WTC11 (cell line): ENCODE results near the gene AGL. TPM values are rescaled to one million over a fixed set of nuclear protein-coding genes. Genes with fewer than 3 reads are reported as not detected.

Experiments used
- ATAC-seq: fragments of 200-7000 bp; cut with Tn5 transposase; 2 replicates; pipeline ENCODE4 v1.10.0; 2021; ENCODE audit warnings: mild to moderate bottlenecking, moderate library complexity
- CTCF ChIA-PET: fragments of 300-600 bp; sonication (Branson Sonifier 250); formaldehyde crosslinking; loops from one replicate; lab custom pipeline; 2021; ENCODE audit warnings: antibody characterized with exemption; lab: Charles Lee
- POLR2A ChIA-PET: fragments of 350-600 bp; sonication (Branson Sonifier 250); formaldehyde crosslinking; loops from one replicate; lab custom pipeline; 2021; ENCODE audit warnings: antibody characterized with exemption; lab: Charles Lee
- DNase-seq: peaks from one replicate; pipeline ENCODE4 v3.0.0; 2021; ENCODE audit warnings: low spot score
- H3K27ac Mint-ChIP-seq: 2 replicates; pipeline ENCODE4 v1.8.0; 2021; ENCODE audit warnings: mixed read lengths
- H3K27me3 Mint-ChIP-seq: 2 replicates; pipeline ENCODE4 v1.8.0; 2021; ENCODE audit warnings: low read depth, mild to moderate bottlenecking, moderate library complexity, mixed read lengths
- H3K36me3 Mint-ChIP-seq: 2 replicates; pipeline ENCODE4 v1.8.0; 2021; ENCODE audit warnings: mixed read lengths
- H3K4me1 Mint-ChIP-seq: 2 replicates; pipeline ENCODE4 v1.8.0; 2022; ENCODE audit warnings: mixed read lengths
- H3K4me3 Mint-ChIP-seq: 2 replicates; pipeline ENCODE4 v1.8.0; 2021; ENCODE audit warnings: mild to moderate bottlenecking, moderate library complexity, mixed read lengths
- H3K9me3 Mint-ChIP-seq: 2 replicates; pipeline ENCODE4 v1.8.0; 2021; ENCODE audit warnings: mixed read lengths
- ARID4B ChIP-seq: sonication (generic); formaldehyde crosslinking; IDR thresholded peaks from 2 replicates; pipeline ENCODE4 v1.8.0; 2023; ENCODE audit warnings: missing genetic modification reagents, mild to moderate bottlenecking, borderline replicate concordance
- ATF6 ChIP-seq: sonication (generic); formaldehyde crosslinking; IDR thresholded peaks from 2 replicates; pipeline ENCODE4 v1.8.1; 2023; ENCODE audit warnings: mild to moderate bottlenecking, missing genetic modification reagents
- CBFB ChIP-seq: sonication (generic); formaldehyde crosslinking; IDR thresholded peaks from 2 replicates; pipeline ENCODE4 v1.8.1; 2022; ENCODE audit warnings: mild to moderate bottlenecking, low read depth, missing genetic modification reagents
- ELF4 ChIP-seq: sonication (generic); formaldehyde crosslinking; IDR thresholded peaks from 2 replicates; pipeline ENCODE4 v1.8.1; 2022; ENCODE audit warnings: low read depth, mild to moderate bottlenecking, moderate library complexity, missing genetic modification reagents
- ESRRA ChIP-seq: sonication (generic); formaldehyde crosslinking; IDR thresholded peaks from 2 replicates; pipeline ENCODE4 v1.8.1; 2022; ENCODE audit warnings: mild to moderate bottlenecking, missing genetic modification reagents, borderline replicate concordance
- FOXJ3 ChIP-seq: sonication (generic); formaldehyde crosslinking; IDR thresholded peaks from 2 replicates; pipeline ENCODE4 v1.9.0; 2021; ENCODE audit warnings: missing genetic modification reagents, mild to moderate bottlenecking, borderline replicate concordance
- JAZF1 ChIP-seq: fragments of 250-450 bp; sonication (Bioruptor Pico); IDR thresholded peaks from 2 replicates; pipeline ENCODE4 v1.9.0; 2021; ENCODE audit warnings: moderate library complexity, mild to moderate bottlenecking, inconsistent platforms
- NR1H2 ChIP-seq: sonication (generic); formaldehyde crosslinking; IDR thresholded peaks from 2 replicates; pipeline ENCODE4 v1.9.0; 2021; ENCODE audit warnings: mild to moderate bottlenecking, moderate library complexity, missing genetic modification reagents
- NR2C2 ChIP-seq: sonication (generic); formaldehyde crosslinking; IDR thresholded peaks from 2 replicates; pipeline ENCODE4 v1.8.0; 2022; ENCODE audit warnings: mild to moderate bottlenecking, missing genetic modification reagents
- RELA ChIP-seq: sonication (generic); formaldehyde crosslinking; IDR thresholded peaks from 2 replicates; pipeline ENCODE4 v1.8.1; 2022; ENCODE audit warnings: missing genetic modification reagents, mild to moderate bottlenecking, borderline replicate concordance
- SMAD3 ChIP-seq: sonication (generic); formaldehyde crosslinking; IDR thresholded peaks from 2 replicates; pipeline ENCODE4 v1.8.0; 2022; ENCODE audit warnings: missing genetic modification reagents, mild to moderate bottlenecking, borderline replicate concordance
- TCF7 ChIP-seq: sonication (generic); formaldehyde crosslinking; IDR thresholded peaks from 2 replicates; pipeline ENCODE4 v1.8.0; 2022; ENCODE audit warnings: mild to moderate bottlenecking, low read depth, missing genetic modification reagents, moderate library complexity
- TP53 ChIP-seq: sonication (generic); formaldehyde crosslinking; IDR thresholded peaks from 2 replicates; pipeline ENCODE4 v1.8.1; 2023; ENCODE audit warnings: mild to moderate bottlenecking, missing genetic modification reagents
- USF1 ChIP-seq: sonication (generic); formaldehyde crosslinking; IDR thresholded peaks from 2 replicates; pipeline ENCODE4 v1.8.0; 2022; ENCODE audit warnings: mild to moderate bottlenecking, missing genetic modification reagents
- ZBTB21 ChIP-seq: sonication (generic); formaldehyde crosslinking; IDR thresholded peaks from 2 replicates; pipeline ENCODE4 v1.8.1; 2023; ENCODE audit warnings: mild to moderate bottlenecking, missing genetic modification reagents, borderline replicate concordance
- ZNF121 ChIP-seq: sonication (generic); formaldehyde crosslinking; IDR thresholded peaks from 2 replicates; pipeline ENCODE4 v1.8.0; 2023; ENCODE audit warnings: missing genetic modification reagents
- ZNF219 ChIP-seq: sonication (generic); formaldehyde crosslinking; IDR thresholded peaks from 2 replicates; pipeline ENCODE4 v1.8.0; 2023; ENCODE audit warnings: missing genetic modification reagents, mild to moderate bottlenecking, borderline replicate concordance
- ZNF263 ChIP-seq: sonication (generic); formaldehyde crosslinking; IDR thresholded peaks from 2 replicates; pipeline ENCODE4 v1.8.1; 2022; ENCODE audit warnings: low read depth, mild to moderate bottlenecking, moderate library complexity, missing genetic modification reagents
- ZNF317 ChIP-seq: sonication (generic); formaldehyde crosslinking; IDR thresholded peaks from 2 replicates; pipeline ENCODE4 v1.8.1; 2023; ENCODE audit warnings: low read depth, mild to moderate bottlenecking, moderate library complexity, missing genetic modification reagents, borderline replicate concordance
- total RNA-seq: library from RNA; stranded (reverse); gene quantifications from 3 replicates; pipeline ENCODE4 v1.2.3, GENCODE V29; 2021
- TF ChIP-seq, protein P1 (sequence below): fragments of 250-450 bp; sonication (Bioruptor Pico); IDR thresholded peaks from 2 replicates; pipeline ENCODE4 v1.9.0; 2021; ENCODE audit warnings: mild to moderate bottlenecking, borderline replicate concordance
- TF ChIP-seq, protein P2 (sequence below): fragments of 250-450 bp; sonication (Bioruptor Pico); IDR thresholded peaks from 2 replicates; pipeline ENCODE4 v1.8.0; 2021; ENCODE audit warnings: mild to moderate bottlenecking

Gene AGL
- total RNA-seq, 1 experiment from 2014 or later, result 22.5 TPM

DNA sequence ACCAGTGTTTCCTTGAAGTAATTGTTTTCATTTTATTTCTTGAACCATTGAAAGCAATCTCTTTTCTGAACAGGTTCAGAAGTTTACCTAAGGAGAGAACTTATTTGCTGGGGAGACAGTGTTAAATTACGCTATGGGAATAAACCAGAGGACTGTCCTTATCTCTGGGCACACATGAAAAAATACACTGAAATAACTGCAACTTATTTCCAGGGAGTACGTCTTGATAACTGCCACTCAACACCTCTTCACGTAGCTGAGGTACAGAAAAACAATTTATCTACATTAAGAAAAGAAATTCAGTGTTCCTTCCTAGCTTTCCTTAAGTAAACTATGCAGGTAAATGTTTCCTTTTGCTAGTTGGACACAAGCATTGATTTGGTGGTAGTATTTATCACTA, 27.4 kb downstream of the AGL start:
- ATAC-seq (no peak), DNase-seq (no peak)
- Mint-ChIP-seq H3K4me3 (no peak overlapping the region), H3K27ac (no peak overlapping the region), H3K4me1 (no peaks in the 10 kb centered on the region), H3K9me3 (no peaks in the 10 kb centered on the region), H3K27me3 (no peaks in the 10 kb centered on the region), H3K36me3 (peaks cover 8% of the 10 kb centered on the region)
- no peak for TF ChIP-seq USF1 (CRISPR knock-in tag)
- no peak for TF ChIP-seq CBFB
- TF ChIP-seq, protein P1, sequence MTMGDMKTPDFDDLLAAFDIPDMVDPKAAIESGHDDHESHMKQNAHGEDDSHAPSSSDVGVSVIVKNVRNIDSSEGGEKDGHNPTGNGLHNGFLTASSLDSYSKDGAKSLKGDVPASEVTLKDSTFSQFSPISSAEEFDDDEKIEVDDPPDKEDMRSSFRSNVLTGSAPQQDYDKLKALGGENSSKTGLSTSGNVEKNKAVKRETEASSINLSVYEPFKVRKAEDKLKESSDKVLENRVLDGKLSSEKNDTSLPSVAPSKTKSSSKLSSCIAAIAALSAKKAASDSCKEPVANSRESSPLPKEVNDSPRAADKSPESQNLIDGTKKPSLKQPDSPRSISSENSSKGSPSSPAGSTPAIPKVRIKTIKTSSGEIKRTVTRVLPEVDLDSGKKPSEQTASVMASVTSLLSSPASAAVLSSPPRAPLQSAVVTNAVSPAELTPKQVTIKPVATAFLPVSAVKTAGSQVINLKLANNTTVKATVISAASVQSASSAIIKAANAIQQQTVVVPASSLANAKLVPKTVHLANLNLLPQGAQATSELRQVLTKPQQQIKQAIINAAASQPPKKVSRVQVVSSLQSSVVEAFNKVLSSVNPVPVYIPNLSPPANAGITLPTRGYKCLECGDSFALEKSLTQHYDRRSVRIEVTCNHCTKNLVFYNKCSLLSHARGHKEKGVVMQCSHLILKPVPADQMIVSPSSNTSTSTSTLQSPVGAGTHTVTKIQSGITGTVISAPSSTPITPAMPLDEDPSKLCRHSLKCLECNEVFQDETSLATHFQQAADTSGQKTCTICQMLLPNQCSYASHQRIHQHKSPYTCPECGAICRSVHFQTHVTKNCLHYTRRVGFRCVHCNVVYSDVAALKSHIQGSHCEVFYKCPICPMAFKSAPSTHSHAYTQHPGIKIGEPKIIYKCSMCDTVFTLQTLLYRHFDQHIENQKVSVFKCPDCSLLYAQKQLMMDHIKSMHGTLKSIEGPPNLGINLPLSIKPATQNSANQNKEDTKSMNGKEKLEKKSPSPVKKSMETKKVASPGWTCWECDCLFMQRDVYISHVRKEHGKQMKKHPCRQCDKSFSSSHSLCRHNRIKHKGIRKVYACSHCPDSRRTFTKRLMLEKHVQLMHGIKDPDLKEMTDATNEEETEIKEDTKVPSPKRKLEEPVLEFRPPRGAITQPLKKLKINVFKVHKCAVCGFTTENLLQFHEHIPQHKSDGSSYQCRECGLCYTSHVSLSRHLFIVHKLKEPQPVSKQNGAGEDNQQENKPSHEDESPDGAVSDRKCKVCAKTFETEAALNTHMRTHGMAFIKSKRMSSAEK (CRISPR knock-in tag), result no peak
- no peak for TF ChIP-seq ELF4 (CRISPR knock-in tag)
- no peak for TF ChIP-seq ESRRA (CRISPR knock-in tag)
- TF ChIP-seq ATF6 (CRISPR knock-in tag), result no peak
- no peak for TF ChIP-seq NR2C2 (CRISPR knock-in tag)
- TF ChIP-seq ZNF263 (CRISPR knock-in tag), result no peak
- ChIA-PET POLR2A (no interaction called here), CTCF (no interaction called here)

DNA sequence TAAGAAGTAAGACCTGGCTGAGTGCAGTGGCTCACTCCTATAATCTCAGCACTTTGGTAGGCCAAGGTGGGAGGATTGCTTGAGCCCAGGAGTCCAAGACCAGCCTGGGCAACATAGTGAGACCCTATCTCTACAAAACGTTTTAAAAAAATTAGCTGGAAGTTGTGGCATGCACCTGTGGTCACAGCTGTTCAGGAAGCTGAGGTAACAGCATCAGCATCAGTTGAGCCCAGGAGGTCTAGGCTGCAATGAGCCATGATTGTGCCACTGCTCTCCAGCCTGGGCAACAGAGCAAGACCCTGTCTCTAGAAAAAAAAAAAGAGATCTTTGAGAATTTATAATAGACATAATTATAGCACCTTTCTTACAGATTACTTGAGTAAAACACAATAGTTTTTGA, 36.0 kb downstream of the AGL start:
- H3K9me3 Mint-ChIP-seq, result peaks cover 11% of the 10 kb centered on the region
- CTCF ChIA-PET, result no interaction called here
- H3K4me1 Mint-ChIP-seq, result peaks cover 9% of the 10 kb centered on the region; the same call in 1 of the 2 replicates
- H3K36me3 Mint-ChIP-seq, result peaks cover 42% of the 10 kb centered on the region
- TF ChIP-seq RELA, result no peak
- TF ChIP-seq ZNF121 (CRISPR knock-in tag), result peak; percentile 88; the same call in 1 of the 2 replicates
- POLR2A ChIA-PET, result no interaction called here
- ATAC-seq (no peak), DNase-seq (no peak)
- no peak overlapping the region for H3K27ac Mint-ChIP-seq
- no peaks in the 10 kb centered on the region for H3K27me3 Mint-ChIP-seq
- H3K4me3 Mint-ChIP-seq, result no peak overlapping the region

GRCh38 chr1:99886841-99887240, 36.7 kb downstream of the AGL start:
- Mint-ChIP-seq H3K4me1 (peaks cover 9% of the 10 kb centered on the region; the same call in 1 of the 2 replicates), H3K9me3 (peaks cover 11% of the 10 kb centered on the region), H3K36me3 (peaks cover 39% of the 10 kb centered on the region), H3K4me3 (no peak overlapping the region), H3K27ac (no peak overlapping the region; the same call in 1 of the 2 replicates), H3K27me3 (no peaks in the 10 kb centered on the region)
- ATAC-seq (no peak), DNase-seq (no peak)
- POLR2A ChIA-PET, result no interaction called here
- CTCF ChIA-PET, result no interaction called here
- TF ChIP-seq FOXJ3 (CRISPR knock-in tag) (no peak), ZNF219 (CRISPR knock-in tag) (no peak), TP53 (no peak), ARID4B (CRISPR knock-in tag) (no peak), SMAD3 (CRISPR knock-in tag) (no peak), TCF7 (CRISPR knock-in tag) (no peak), JAZF1 (no peak), ZNF317 (CRISPR knock-in tag) (no peak), ZBTB21 (CRISPR knock-in tag) (no peak), NR1H2 (CRISPR knock-in tag) (no peak)
- TF ChIP-seq, protein P2, sequence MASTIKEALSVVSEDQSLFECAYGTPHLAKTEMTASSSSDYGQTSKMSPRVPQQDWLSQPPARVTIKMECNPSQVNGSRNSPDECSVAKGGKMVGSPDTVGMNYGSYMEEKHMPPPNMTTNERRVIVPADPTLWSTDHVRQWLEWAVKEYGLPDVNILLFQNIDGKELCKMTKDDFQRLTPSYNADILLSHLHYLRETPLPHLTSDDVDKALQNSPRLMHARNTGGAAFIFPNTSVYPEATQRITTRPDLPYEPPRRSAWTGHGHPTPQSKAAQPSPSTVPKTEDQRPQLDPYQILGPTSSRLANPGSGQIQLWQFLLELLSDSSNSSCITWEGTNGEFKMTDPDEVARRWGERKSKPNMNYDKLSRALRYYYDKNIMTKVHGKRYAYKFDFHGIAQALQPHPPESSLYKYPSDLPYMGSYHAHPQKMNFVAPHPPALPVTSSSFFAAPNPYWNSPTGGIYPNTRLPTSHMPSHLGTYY (CRISPR knock-in tag), result no peak
